Lower lobe of right lung (tissue), 2 donors: Measurements from ENCODE around the gene SNRNP40. TPM values are rescaled to one million over a fixed set of nuclear protein-coding genes. Genes with fewer than 3 reads are reported as not detected.

Source experiments
- ATAC-seq, 2 donors: fragments of 200-7000 bp; cut with Tn5 transposase; one replicate each; pipeline ENCODE4 v1.9.1; 2020 to 2022; ENCODE audit warnings: mild to moderate bottlenecking in 2 of 2, moderate library complexity in 2 of 2
- DNase-seq: peaks from one replicate; pipeline ENCODE4 v3.0.0-alpha.2; 2020
- H3K27ac ChIP-seq: fragments of 200-600 bp; one replicate; pipeline ENCODE4 v1.8.0; 2022
- H3K27me3 ChIP-seq: fragments of 200-600 bp; one replicate; pipeline ENCODE4 v1.8.0; 2022; ENCODE audit warnings: low read depth
- H3K36me3 ChIP-seq: fragments of 200-600 bp; one replicate; pipeline ENCODE4 v1.8.0; 2022; ENCODE audit warnings: mild to moderate bottlenecking
- H3K4me1 ChIP-seq: fragments of 200-600 bp; one replicate; pipeline ENCODE4 v1.8.0; 2022
- H3K4me3 ChIP-seq: fragments of 200-600 bp; one replicate; pipeline ENCODE4 v1.8.0; 2022; ENCODE audit warnings: mild to moderate bottlenecking
- H3K9me3 ChIP-seq: fragments of 200-600 bp; one replicate; pipeline ENCODE4 v1.8.0; 2022
- CTCF ChIP-seq: fragments of 200-600 bp; IDR thresholded peaks from one replicate; pipeline ENCODE4 v1.8.0; 2022; ENCODE audit warnings: antibody characterized with exemption, mild to moderate bottlenecking
- intact Hi-C: fragments of 100-400 bp; cut with DNase I; formaldehyde crosslinking; loops from one replicate; pipeline ENCODE4 v1.11.0; 2022
- total RNA-seq: library from RNA; stranded (reverse); fragmentation: NEBNext Ultra II Directional; extraction: Animal tissue kit (Norgen Biotek cat#: 25700); gene quantifications from one replicate; pipeline ENCODE4 v1.2.1, GENCODE V29; 2021
- donor health status: DM: no; HTN: yes; CAD: no; lungs with severe emphysema.

Gene SNRNP40
- total RNA-seq, 1 donor from 2014 or later, result 38.3 TPM

GRCh38 chr1:31230378-31230777 is 66.2 kb downstream of the SNRNP40 start:
- H3K27ac ChIP-seq, result no peak overlapping the region
- intact Hi-C loops, result no loop called here

GRCh38 chr1:31228986-31229385 is 67.6 kb downstream of the SNRNP40 start:
- no peak overlapping the region for H3K27ac ChIP-seq
- ATAC-seq (no peak), DNase-seq (no peak)
- H3K9me3 ChIP-seq, result no peaks in the 10 kb centered on the region
- intact Hi-C loops, result no loop called here
- H3K4me3 ChIP-seq, result no peak overlapping the region
- no peaks in the 10 kb centered on the region for H3K4me1 ChIP-seq
- TF ChIP-seq CTCF, result no peak
- H3K36me3 ChIP-seq, result no peaks in the 10 kb centered on the region
- H3K27me3 ChIP-seq, result peaks cover 7% of the 10 kb centered on the region

More at GRCh38 chr1:31230378-31230777, 66.2 kb downstream of the SNRNP40 start:
- no peak for TF ChIP-seq CTCF
- Histone ChIP-seq H3K4me3 (no peak overlapping the region), H3K4me1 (no peaks in the 10 kb centered on the region), H3K36me3 (no peaks in the 10 kb centered on the region), H3K9me3 (no peaks in the 10 kb centered on the region), H3K27me3 (peaks cover 15% of the 10 kb centered on the region)
- DNase-seq, result no peak
- no peak for ATAC-seq

GRCh38 chr1:31227891-31228568 is 68.6 kb downstream of the SNRNP40 start:
- no peak for TF ChIP-seq CTCF
- no peak overlapping the region for H3K4me3 ChIP-seq
- ATAC-seq (no peak), DNase-seq (no peak)
- H3K9me3 ChIP-seq, result no peaks in the 10 kb centered on the region
- intact Hi-C loops, result no loop called here
- H3K27me3 ChIP-seq, result peaks cover 4% of the 10 kb centered on the region
- H3K27ac ChIP-seq, result no peak overlapping the region
- no peaks in the 10 kb centered on the region for H3K4me1 ChIP-seq
- no peaks in the 10 kb centered on the region for H3K36me3 ChIP-seq

DNA sequence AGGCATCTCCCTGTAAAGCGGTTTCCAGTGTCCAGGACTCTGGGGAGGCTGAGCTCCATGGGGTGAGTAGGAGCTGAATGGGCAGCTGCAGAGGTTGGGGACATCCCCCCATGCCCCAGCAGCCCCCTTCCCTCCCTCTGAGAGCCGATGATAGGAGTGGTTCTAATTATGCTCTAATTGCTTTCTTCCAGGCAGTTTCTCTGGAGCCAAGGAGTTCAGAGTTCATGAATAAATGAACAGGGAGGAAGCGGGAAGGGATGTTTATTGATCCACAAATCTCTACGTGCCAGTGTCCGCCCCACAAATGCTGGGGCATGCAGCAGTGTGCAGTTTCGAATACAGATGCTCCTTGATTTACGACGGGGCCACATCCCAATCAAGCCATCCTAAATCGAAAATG is 72.5 kb downstream of the SNRNP40 start:
- Histone ChIP-seq H3K27ac (no peak overlapping the region), H3K27me3 (peaks cover 3% of the 10 kb centered on the region), H3K4me3 (no peak overlapping the region), H3K36me3 (no peaks in the 10 kb centered on the region), H3K4me1 (no peaks in the 10 kb centered on the region), H3K9me3 (no peaks in the 10 kb centered on the region)
- DNase-seq, result no peak
- intact Hi-C loops, result no loop called here
- ATAC-seq, result no peak
- no peak for TF ChIP-seq CTCF

DNA sequence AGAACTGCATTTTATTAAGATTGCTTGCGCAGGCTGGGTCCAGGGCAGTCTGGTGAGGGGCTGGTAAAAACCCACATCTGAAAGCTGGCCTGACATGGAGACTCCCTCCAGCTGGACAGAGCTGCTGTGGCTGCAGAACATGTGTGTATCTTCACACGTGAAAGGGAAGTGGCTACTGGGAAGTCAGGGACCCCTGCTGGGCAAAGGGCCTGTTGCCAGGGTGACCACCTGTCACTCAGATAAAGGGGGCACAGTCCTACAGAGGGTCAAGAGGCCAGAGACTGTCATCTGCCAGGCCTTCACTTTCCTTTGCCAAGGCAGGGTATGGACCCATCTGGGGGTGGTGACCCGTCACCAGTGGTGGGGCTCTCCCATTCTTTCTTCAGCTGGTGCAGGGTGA is 74.4 kb downstream of the SNRNP40 start:
- DNase-seq, result no peak
- intact Hi-C loops, result no loop called here
- Histone ChIP-seq H3K36me3 (no peaks in the 10 kb centered on the region), H3K27ac (no peak overlapping the region), H3K27me3 (peaks cover 3% of the 10 kb centered on the region), H3K9me3 (no peaks in the 10 kb centered on the region), H3K4me1 (no peaks in the 10 kb centered on the region), H3K4me3 (no peak overlapping the region)
- no peak for ATAC-seq
- no peak for TF ChIP-seq CTCF
